GM12878 (cell line): ENCODE data around the gene GFM1. TPM values are rescaled to one million over a fixed set of nuclear protein-coding genes. Genes with fewer than 3 reads are reported as not detected.

Source experiments
- ATAC-seq: fragments of 200-7000 bp; cut with Tn5 transposase; 3 replicates; pipeline ENCODE4 v1.9.1; 2020; ENCODE audit warnings: mild to moderate bottlenecking, moderate library complexity
- BruUV-seq: library from RNA; stranded (reverse); fragments of 400-500 nt; replicated peaks from 2 replicates; lab custom pipeline; 2021; lab: Mats Ljungman, UMichigan
- CTCF ChIA-PET: fragments of 300-600 bp; sonication (Branson Sonifier 250); formaldehyde crosslinking; extraction: SDS; loops from one replicate; lab custom pipeline; 2021; ENCODE audit warnings: inconsistent platforms; lab: Yijun Ruan, JAX
- POLR2A ChIA-PET: fragments of 350-600 bp; formaldehyde crosslinking; extraction: SDS; loops from one replicate; lab custom pipeline; 2021; ENCODE audit warnings: inconsistent platforms; lab: Charles Lee
- RAD21 ChIA-PET: fragments of 300-600 bp; sonication (Branson Sonifier 250); formaldehyde crosslinking; loops from one replicate; lab custom pipeline; 2023; ENCODE audit warnings: antibody characterized with exemption; ENCODE audit not compliant: unreplicated experiment; lab: Charles Lee
- SMC1A ChIA-PET: fragments of 300-600 bp; sonication (Branson Sonifier 250); formaldehyde crosslinking; loops from one replicate; lab custom pipeline; 2023; ENCODE audit not compliant: unreplicated experiment, uncharacterized antibody; lab: Charles Lee
- DNase-seq: peaks from one replicate; pipeline ENCODE4 v3.0.0-alpha.2; 2011; ENCODE audit warnings: low read depth, low spot score
- FAIRE-seq: peaks from 3 replicates; lab custom pipeline; 2011; peaks lifted over from hg19 to GRCh38; lab: Jason Lieb, UNC
- H2AFZ ChIP-seq: 2 replicates; pipeline ENCODE4 v1.6.0; 2011; ENCODE audit warnings: low read depth, low read length, control low read depth; ENCODE audit not compliant: control insufficient read depth
- H3K27ac ChIP-seq: 2 replicates; pipeline ENCODE4 v1.5.1; 2011; ENCODE audit warnings: control low read depth; ENCODE audit not compliant: control insufficient read depth, insufficient read depth
- H3K27me3 ChIP-seq, 2 experiments: replicated peaks in 1 of 2; 2 replicates each; pipeline versions ENCODE4 v1.6.0 to v1.6.1; 2011; ENCODE audit warnings: low read length in 1 of 2; ENCODE audit not compliant: control insufficient read depth in 2 of 2, insufficient read depth in 2 of 2
- H3K36me3 ChIP-seq, 2 experiments: 2 replicates each; pipeline ENCODE4 v1.5.1; 2011; ENCODE audit warnings: low read length in 1 of 2; ENCODE audit not compliant: control insufficient read depth in 2 of 2, insufficient read depth in 2 of 2
- H3K4me1 ChIP-seq: 2 replicates; pipeline ENCODE4 v1.6.1; 2011; ENCODE audit warnings: mild to moderate bottlenecking, low read length, moderate library complexity, mixed read lengths; ENCODE audit not compliant: control insufficient read depth, insufficient read depth
- H3K4me2 ChIP-seq: 2 replicates; pipeline ENCODE4 v1.6.0; 2011; ENCODE audit warnings: control low read depth; ENCODE audit not compliant: control insufficient read depth, insufficient read depth
- H3K4me3 ChIP-seq: fragments of 200-600 bp; sonication (generic); 2 replicates; pipeline ENCODE4 v1.5.1; 2016
- H3K79me2 ChIP-seq: 2 replicates; pipeline ENCODE4 v1.6.0; 2011; ENCODE audit warnings: low read length; ENCODE audit not compliant: control insufficient read depth, insufficient read depth
- H3K9ac ChIP-seq: 2 replicates; pipeline ENCODE4 v1.8.0; 2011; ENCODE audit warnings: low read length, control low read depth, mixed read lengths; ENCODE audit not compliant: control insufficient read depth, insufficient read depth
- H3K9me3 ChIP-seq: replicated peaks from 3 replicates; pipeline ENCODE4 v1.5.1; 2011; ENCODE audit warnings: mild to moderate bottlenecking, low read length; ENCODE audit not compliant: control insufficient read depth, insufficient read depth
- H4K20me1 ChIP-seq: 2 replicates; pipeline ENCODE4 v1.6.0; 2011; ENCODE audit not compliant: control insufficient read depth, insufficient read depth
- BRCA1 ChIP-seq: IDR thresholded peaks from 2 replicates; pipeline ENCODE4 v1.6.1; 2011; ENCODE audit warnings: low read depth, low read length, improper control_type of control experiment
- CEBPZ ChIP-seq: fragments of 150-350 bp; IDR thresholded peaks from 2 replicates; pipeline ENCODE4 v1.6.1; 2016; ENCODE audit warnings: low read depth, low read length
- EED ChIP-seq: sonication (generic); IDR thresholded peaks from 2 replicates; pipeline ENCODE4 v1.6.1; 2016; ENCODE audit warnings: antibody characterized with exemption, low read depth
- IRF5 ChIP-seq: fragments of 450-650 bp; IDR thresholded peaks from 2 replicates; pipeline ENCODE4 v1.6.1; 2017; ENCODE audit warnings: borderline replicate concordance
- MTA2 ChIP-seq: fragments of 450-650 bp; IDR thresholded peaks from 2 replicates; pipeline ENCODE4 v1.6.1; 2016; ENCODE audit warnings: low read depth, mild to moderate bottlenecking, moderate library complexity
- PAX5 ChIP-seq: IDR thresholded peaks from 2 replicates; pipeline ENCODE4 v1.6.1; 2011; ENCODE audit warnings: low read depth, low read length, borderline replicate concordance
- PKNOX1 ChIP-seq: fragments of 450-650 bp; IDR thresholded peaks from 2 replicates; pipeline ENCODE4 v1.6.1; 2016; ENCODE audit warnings: mild to moderate bottlenecking
- YBX1 ChIP-seq: fragments of 450-650 bp; IDR thresholded peaks from 2 replicates; pipeline ENCODE4 v1.6.1; 2016; ENCODE audit warnings: antibody characterized with exemption
- WGBS: methylation state at CpG from one replicate; pipeline ENCODE4 v1.1.6; 2016; ENCODE audit warnings: low lambda C conversion rate; ENCODE audit not compliant: insufficient replicate concordance, insufficient coverage; ENCODE audit errors: missing lambda C conversion rate; 5-methylcytosine and 5-hydroxymethylcytosine counted together
- in situ Hi-C: fragments of 300-500 bp; cut with MboI; formaldehyde crosslinking; loops from 9 replicates; pipeline ENCODE4 v1.14.3; 2018; ENCODE audit warnings: mixed read lengths
- intact Hi-C: fragments of 100-400 bp; cut with micrococcal nuclease; formaldehyde crosslinking; loops from one replicate; pipeline ENCODE4 v1.14.2; 2022; ENCODE audit not compliant: unreplicated experiment
- polyA plus RNA-seq, 11 experiments: library from polyadenylated mRNA; depleted of rRNA in 4 of 11; unstranded in 6 of 11; stranded (reverse) in 5 of 11; fragments of >200 nt; fragmentation: Nextera tagmentation in 4 of 11; fragmentation: Illumina TruSeq in 1 of 11; extraction: Ambion mirVana in 4 of 11; extraction: Trizol in 1 of 11; gene quantifications; 1 replicate in 1 of 11; 2 replicates in 10 of 11; pipeline versions ENCODE4 v1.2.1 to v1.2.3, GENCODE V29; 2011 to 2016; ENCODE audit warnings: inconsistent platforms in 2 of 11, missing spikeins in 2 of 11, low read depth in 1 of 11
- total RNA-seq, 4 experiments: library from RNA; depleted of rRNA in 3 of 4; stranded (reverse); fragments of >200 nt in 3 of 4; fragmentation: Illumina TruSeq in 1 of 4; extraction: Trizol in 1 of 4; gene quantifications; 2 replicates each; pipeline versions ENCODE4 v1.2.1 to v1.2.3, GENCODE V29; 2013 to 2021

The GFM1 gene
- total and polyA plus RNA-seq, 10 of the 15 experiments (the other 5 are each of a cell fraction or from before 2014, with no cell fraction given), result 36.9 to 87.2 (median 57.3) TPM

GRCh38 chr3:158642474-158643210 is 1.7 kb upstream of the GFM1 start:
- H3K4me2 ChIP-seq, result no peak overlapping the region
- CTCF ChIA-PET, result interaction anchor here (0.6 to 2.1 kb wide), 5 partner anchors 10 to 103 kb away, joined by 3 to 9 read pairs (median 4); no protein-coding TSS in a partner anchor
- peaks cover 25% of the 10 kb centered on the region for H3K79me2 ChIP-seq
- SMC1A ChIA-PET, result interaction anchor here (1.3 to 1.4 kb wide), 2 partner anchors 30 to 106 kb away, joined by 3 read pairs; partner anchors contain the start of gene LXN
- H3K27me3 ChIP-seq, result no peaks in the 10 kb centered on the region
- H3K9ac ChIP-seq, result no peak overlapping the region
- no peaks in the 10 kb centered on the region for H3K36me3 ChIP-seq
- peak overlapping the region; percentile 4; the same call in 1 of the 2 replicates for H2AFZ ChIP-seq
- POLR2A ChIA-PET, result no interaction called here
- no peak overlapping the region for H3K4me3 ChIP-seq
- WGBS, result 74% methylated on average over 6 of the region's 6 CpGs
- intact Hi-C loops, result loop anchor here (10.0 kb wide), 1 partner anchor 528 kb away; the partner anchor contains the start of gene RSRC1
- no peaks in the 10 kb centered on the region for H3K9me3 ChIP-seq
- RAD21 ChIA-PET, result interaction anchor here (2.7 kb wide), 1 partner anchor 103 kb away, joined by 11 read pairs; no protein-coding TSS in a partner anchor
- FAIRE-seq (no peak), DNase-seq (no peak), ATAC-seq (no peak)
- H3K4me1 ChIP-seq, result no peaks in the 10 kb centered on the region
- TF ChIP-seq YBX1 (no peak), PKNOX1 (no peak), BRCA1 (no peak), IRF5 (no peak), PAX5 (no peak), EED (no peak), MTA2 (no peak), CEBPZ (no peak)
- H3K27ac ChIP-seq, result no peak overlapping the region
- BruUV-seq, result no TSS peak
- no peaks in the 10 kb centered on the region for H4K20me1 ChIP-seq
- in situ Hi-C loops, result no loop called here
